Adrenal gland (tissue), 19 donors: Measurements from ENCODE around the gene ANKRD53. TPM values are rescaled to one million over a fixed set of nuclear protein-coding genes. Genes with fewer than 3 reads are reported as not detected.

Source experiments
- DNase-seq, 7 donors: peaks; one replicate each; pipeline ENCODE4 v3.0.0-alpha.2; 2019 to 2020
- H3K27ac ChIP-seq, 5 donors: fragments of 200-600 bp; sonication (generic) in 4 of 5; 1 replicate in 3 of 5; 2 replicates in 2 of 5; pipeline versions ENCODE4 v1.5.1 to v1.8.0; 2016 to 2020; ENCODE audit warnings: mild to moderate bottlenecking in 1 of 5
- H3K27me3 ChIP-seq: fragments of 200-600 bp; 2 replicates; pipeline ENCODE4 v1.8.0; 2021
- H3K36me3 ChIP-seq, 2 donors: fragments of 200-600 bp; replicated peaks in 1 of 2; 1 replicate in 1 of 2; 2 replicates in 1 of 2; pipeline versions ENCODE4 v1.5.1 to v1.8.0; 2018 to 2022
- H3K4me1 ChIP-seq, 2 donors: fragments of 200-600 bp; replicated peaks in 1 of 2; 1 replicate in 1 of 2; 2 replicates in 1 of 2; pipeline versions ENCODE4 v1.5.1 to v1.8.0; 2018 to 2021
- H3K4me3 ChIP-seq, 4 donors: fragments of 200-600 bp; sonication (generic) in 3 of 4; one replicate each; pipeline ENCODE4 v1.5.1; 2016 to 2018
- H3K9me3 ChIP-seq, 3 donors: fragments of 200-600 bp; sonication (generic) in 1 of 3; replicated peaks in 1 of 3; 1 replicate in 2 of 3; 2 replicates in 1 of 3; pipeline versions ENCODE4 v1.5.1 to v1.8.0; 2016 to 2021
- CTCF ChIP-seq, 6 experiments: fragments of 450-650 bp in 4 of 6; fragments of 200-600 bp in 2 of 6; sonication (generic) in 1 of 6; IDR thresholded peaks; 1 replicate in 5 of 6; 2 replicates in 1 of 6; pipeline versions ENCODE4 v1.5.1 to v1.8.0; 2016 to 2021; ENCODE audit warnings: antibody characterized with exemption in 6 of 6, mild to moderate bottlenecking in 2 of 6, moderate library complexity in 1 of 6
- POLR2A ChIP-seq, 2 donors: fragments of 450-650 bp; IDR thresholded peaks; one replicate each; pipeline ENCODE4 v1.6.1; 2017; ENCODE audit warnings: antibody characterized with exemption in 2 of 2, mild to moderate bottlenecking in 2 of 2, moderate library complexity in 1 of 2
- WGBS, 4 donors: extraction: QIAGEN DNeasy Blood & Tissue Kit in 2 of 4; methylation state at CpG; one replicate each; pipeline versions ENCODE4 v1.1.5 to v1.1.7; 2013 to 2017; 5-methylcytosine and 5-hydroxymethylcytosine counted together
- intact Hi-C, 2 donors: fragments of 100-400 bp; cut with DNase I; formaldehyde crosslinking; loops; one replicate each; pipeline versions ENCODE4 v1.14.1 to v1.15.0; 2022 to 2023
- long read RNA-seq, 10 donors: library from polyadenylated mRNA in 3 of 10; unstranded in 2 of 10; stranded (forward) in 1 of 10; transcript quantifications; one replicate each; pipeline ENCODE4 v2.0.0 and lab custom pipeline, GENCODE V29; 2021 to 2026
- polyA plus RNA-seq, 3 donors: library from polyadenylated mRNA; stranded (reverse); fragments of 200-250 nt in 2 of 3; fragments of 350-450 nt in 1 of 3; fragmentation: Illumina TruSeq in 1 of 3; extraction: RNeasy Lipid Tissue Mini Kit (QIAGEN cat#74804) in 1 of 3; gene quantifications; one replicate each; pipeline ENCODE4 v1.2.3, GENCODE V29; 2013 to 2014
- total RNA-seq, 9 donors: library from RNA; depleted of rRNA in 4 of 9; stranded (reverse); fragments of >200 nt in 4 of 9; fragments of 120-200 nt in 1 of 9; fragmentation: NEBNext Ultra II Directional in 1 of 9; extraction: Animal tissue kit (Norgen Biotek cat#: 25700) in 1 of 9; gene quantifications; one replicate each; pipeline versions ENCODE4 v1.1.0 to v1.2.4, GENCODE V29; 2013 to 2023
- donor health status: healthy with polysubstance abuse.
- donor health status: Bipolar disorder and iron deficiency.
- donor health status: DM: yes; HTN: yes; CAD: no.
- donor health status: DM: no; HTN: no; CAD: no.
- donor health status: DM: no; HTN: no; CAD: no.
- donor health status: DM: yes; HTN: yes; CAD: no.

Gene ANKRD53
- total RNA-seq (1 to 10 TPM in 7 of 9 donors, under 1 TPM in 1, not detected in 1; 0.61 to 3.7 (median 2.1) TPM), polyA plus RNA-seq (1 to 10 TPM; 1.5 to 5.1 (median 4.3) TPM)
- long read RNA-seq, donor 1, result 0 reads
- long read RNA-seq, donor 2, result 0 reads
- long read RNA-seq, donor 3, result 0 reads
- long read RNA-seq, donor 4, partial matches to known transcripts, result 1 of 2 reads
- long read RNA-seq, donor 4, other reads (novel, unspliced or antisense), result 1 of 2 reads
- long read RNA-seq, donor 5, partial matches to known transcripts, result 1 of 3 reads
- long read RNA-seq, donor 5, other reads (novel, unspliced or antisense), result 2 of 3 reads
- long read RNA-seq, donor 6, partial matches to known transcripts, result 0 of 1 reads
- long read RNA-seq, donor 6, other reads (novel, unspliced or antisense), result 0 of 1 reads
- long read RNA-seq, donor 7, result 0 reads
- long read RNA-seq, donor 8, result 0 reads
- long read RNA-seq, donor 9, result 0 reads
- long read RNA-seq, donor 10, result 0 reads

- TF ChIP-seq POLR2A (IDR thresholded peaks at IDR 0.05) (peak in 1 of 2 donors; percentile 25), CTCF (IDR thresholded peaks at IDR 0.05) (no peak)
- peak; percentile 55 to 71 (median 68) for DNase-seq
- Histone ChIP-seq H3K27me3 (no peaks in the 10 kb centered on the region), H3K4me1 (peaks cover 10 to 16% of the 10 kb centered on the region in 2 donors), H3K36me3 (no peaks in the 10 kb centered on the region), H3K27ac (peak within 1 kb of the TSS; percentile 61 to 97 (median 89)), H3K9me3 (no peaks in the 10 kb centered on the region), H3K4me3 (peak within 1 kb of the TSS in 2 of 4 donors; percentile 32 to 59)
- intact Hi-C loops, result no loop called here
- WGBS, 4 donors, result 0 to 2% (median 1%) methylated on average over 12 to 67 of the region's 67 CpGs
Observed at GRCh38 chr2:70978341-70979179, at the start of gene ANKRD53. TSS of gene ANKRD53 (plus strand) at chr2:70978630. CDS start at chr2:70978646, 16 bp downstream.

GRCh38 chr2:70930371-70931329, 47.8 kb upstream of the ANKRD53 start:
- H3K36me3 ChIP-seq, result no peaks in the 10 kb centered on the region
- no peaks in the 10 kb centered on the region for H3K27me3 ChIP-seq
- no peak overlapping the region for H3K27ac ChIP-seq
- 70 to 85% (median 79%) methylated on average over 3 to 4 of the region's 4 CpGs for WGBS, 4 donors
- TF ChIP-seq POLR2A (IDR thresholded peaks at IDR 0.05) (no peak), CTCF (IDR thresholded peaks at IDR 0.05) (no peak)
- intact Hi-C loops, result loop anchor here in 1 of 2 donors (10.0 kb wide), 1 partner anchor 146 kb away; no protein-coding TSS in a partner anchor
- H3K4me1 ChIP-seq, result no peaks in the 10 kb centered on the region
- DNase-seq, result peak in 3 of 7 donors; percentile 4 to 40 (median 10)
- no peaks in the 10 kb centered on the region for H3K9me3 ChIP-seq
- no peak overlapping the region for H3K4me3 ChIP-seq

- no peak overlapping the region for H3K27ac ChIP-seq
- intact Hi-C loops, result loop anchor here in 1 of 2 donors (10.0 kb wide), 1 partner anchor 147 kb away; no protein-coding TSS in a partner anchor
- 60 to 66% (median 65%) methylated on average over 4 to 9 of the region's 9 CpGs for WGBS, 4 donors
- TF ChIP-seq POLR2A (IDR thresholded peaks at IDR 0.05), result no peak
- no peak for TF ChIP-seq CTCF (IDR thresholded peaks at IDR 0.05)
- peak in 4 of 7 donors; percentile 7 to 27 (median 11) for DNase-seq
- no peaks in the 10 kb centered on the region for H3K4me1 ChIP-seq
- no peak overlapping the region for H3K4me3 ChIP-seq
- H3K27me3 ChIP-seq, result no peaks in the 10 kb centered on the region
- H3K36me3 ChIP-seq, result no peaks in the 10 kb centered on the region
- H3K9me3 ChIP-seq, result no peaks in the 10 kb centered on the region
Observed at GRCh38 chr2:70931376-70932000, 46.9 kb upstream of the ANKRD53 start.
